GM21529 (cell line): ENCODE data around the gene ACTG1.
"Not testable (repeated sequence)": the region's sequence is repeated elsewhere in the genome, so short reads cannot be mapped to it uniquely, and the experiment has no call there.

Source experiments
- ATAC-seq: cut with Tn5 transposase; IDR thresholded peaks from one replicate; pipeline ENCODE4 v1.9.1; 2021; ENCODE audit not compliant: unreplicated experiment

Gene ACTG1

DNA sequence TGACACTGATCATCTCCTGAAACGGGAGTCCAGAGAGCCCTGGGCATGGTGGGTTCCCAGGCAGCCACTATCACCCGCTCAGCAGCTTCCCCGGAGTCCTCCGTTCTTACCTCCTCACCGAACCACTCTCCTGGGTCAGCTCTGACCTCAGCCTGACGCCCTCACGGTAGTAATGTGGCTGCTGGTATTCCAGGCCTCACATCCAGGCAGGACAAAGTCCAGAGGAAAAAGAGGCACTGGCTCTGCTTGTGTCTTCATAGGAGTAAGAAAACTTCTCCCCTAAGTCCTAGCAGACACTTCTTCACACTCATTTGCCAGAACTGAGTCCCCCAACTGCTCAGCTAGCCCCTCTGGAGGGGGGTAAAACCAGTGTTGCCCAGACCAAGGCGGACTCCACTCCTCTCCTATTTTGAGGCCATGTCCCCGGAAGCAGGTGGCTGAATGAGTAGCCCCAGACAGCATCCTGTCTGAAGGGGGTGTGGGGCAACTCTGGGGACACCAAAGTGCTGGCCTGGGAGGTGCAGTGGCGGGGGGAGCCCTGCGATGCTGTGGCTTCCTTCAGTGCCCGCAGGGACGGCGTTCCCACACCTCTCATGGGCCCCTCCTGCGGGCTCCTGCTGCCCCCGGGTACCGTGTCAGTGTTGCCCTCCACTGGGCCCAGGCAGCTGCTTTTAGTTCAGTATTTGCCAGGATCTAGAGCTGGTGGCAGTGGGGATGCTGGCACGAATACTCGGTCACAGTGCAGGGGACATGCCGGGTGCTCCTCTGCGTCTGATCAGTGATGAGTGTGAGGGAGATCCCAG is 20.9 kb upstream of the ACTG1 start:
- ATAC-seq: no peak

GRCh38 chr17:81532490-81533287 is 20.1 kb upstream of the ACTG1 start:
- ATAC-seq: no peak

GRCh38 chr17:81531998-81532404 is 19.4 kb upstream of the ACTG1 start:
- not testable (repeated sequence) for ATAC-seq

- ATAC-seq: not testable (repeated sequence)
Measured at GRCh38 chr17:81531013-81531412, 18.4 kb upstream of the ACTG1 start.

DNA sequence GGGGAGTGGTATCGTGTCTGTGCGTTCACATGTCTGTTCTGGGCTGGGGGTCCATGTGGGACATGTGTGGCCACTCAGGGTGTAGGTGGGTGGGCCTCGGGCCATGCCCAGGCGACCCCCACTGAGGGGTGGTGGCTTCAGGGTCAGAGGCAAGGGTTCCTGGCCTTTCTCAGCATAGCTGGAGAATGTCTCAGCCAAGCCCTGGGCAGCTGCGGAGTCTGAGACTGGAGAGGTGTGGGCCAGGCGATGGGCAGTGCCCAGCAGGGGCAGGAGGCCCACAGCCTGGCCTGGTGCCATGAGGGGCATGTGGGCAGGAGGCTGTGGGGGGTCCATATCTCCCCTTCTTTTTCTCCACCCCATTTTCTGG is 16.8 kb upstream of the ACTG1 start:
- no peak for ATAC-seq

DNA sequence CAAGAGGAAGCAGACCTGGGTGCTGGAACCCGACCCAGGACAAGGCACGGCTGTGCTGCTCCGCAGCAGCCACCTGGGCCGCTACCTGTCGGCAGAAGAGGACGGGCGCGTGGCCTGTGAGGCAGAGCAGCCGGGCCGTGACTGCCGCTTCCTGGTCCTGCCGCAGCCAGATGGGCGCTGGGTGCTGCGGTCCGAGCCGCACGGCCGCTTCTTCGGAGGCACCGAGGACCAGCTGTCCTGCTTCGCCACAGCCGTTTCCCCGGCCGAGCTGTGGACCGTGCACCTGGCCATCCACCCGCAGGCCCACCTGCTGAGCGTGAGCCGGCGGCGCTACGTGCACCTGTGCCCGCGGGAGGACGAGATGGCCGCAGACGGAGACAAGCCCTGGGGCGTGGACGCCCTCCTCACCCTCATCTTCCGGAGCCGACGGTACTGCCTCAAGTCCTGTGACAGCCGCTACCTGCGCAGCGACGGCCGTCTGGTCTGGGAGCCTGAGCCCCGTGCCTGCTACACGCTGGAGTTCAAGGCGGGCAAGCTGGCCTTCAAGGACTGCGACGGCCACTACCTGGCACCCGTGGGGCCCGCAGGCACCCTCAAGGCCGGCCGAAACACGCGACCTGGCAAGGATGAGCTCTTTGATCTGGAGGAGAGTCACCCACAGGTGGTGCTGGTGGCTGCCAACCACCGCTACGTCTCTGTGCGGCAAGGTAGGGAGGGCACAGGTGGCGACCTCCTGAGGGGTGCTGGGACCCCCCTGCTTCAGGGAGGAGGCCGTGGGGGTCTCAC is 16.2 kb upstream of the ACTG1 start:
- ATAC-seq: no peak

DNA sequence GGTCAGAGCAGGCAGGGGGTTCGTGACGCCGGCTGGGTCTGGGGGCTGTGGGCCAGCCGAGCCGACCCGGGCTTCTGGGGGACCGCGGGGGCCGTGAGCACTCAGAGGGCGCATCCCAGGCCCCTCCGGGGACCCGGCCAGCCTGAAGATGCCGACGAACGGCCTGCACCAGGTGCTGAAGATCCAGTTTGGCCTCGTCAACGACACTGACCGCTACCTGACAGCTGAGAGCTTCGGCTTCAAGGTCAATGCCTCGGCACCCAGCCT is 15.7 kb upstream of the ACTG1 start:
- ATAC-seq: no peak

- ATAC-seq: no peak
Measured at GRCh38 chr17:81527591-81528383, 15.2 kb upstream of the ACTG1 start, which contains the start of gene FSCN2. Gene FSCN2 (plus strand): TSS chr17:81528377. CDS start chr17:81528532, 155 bp downstream.

DNA sequence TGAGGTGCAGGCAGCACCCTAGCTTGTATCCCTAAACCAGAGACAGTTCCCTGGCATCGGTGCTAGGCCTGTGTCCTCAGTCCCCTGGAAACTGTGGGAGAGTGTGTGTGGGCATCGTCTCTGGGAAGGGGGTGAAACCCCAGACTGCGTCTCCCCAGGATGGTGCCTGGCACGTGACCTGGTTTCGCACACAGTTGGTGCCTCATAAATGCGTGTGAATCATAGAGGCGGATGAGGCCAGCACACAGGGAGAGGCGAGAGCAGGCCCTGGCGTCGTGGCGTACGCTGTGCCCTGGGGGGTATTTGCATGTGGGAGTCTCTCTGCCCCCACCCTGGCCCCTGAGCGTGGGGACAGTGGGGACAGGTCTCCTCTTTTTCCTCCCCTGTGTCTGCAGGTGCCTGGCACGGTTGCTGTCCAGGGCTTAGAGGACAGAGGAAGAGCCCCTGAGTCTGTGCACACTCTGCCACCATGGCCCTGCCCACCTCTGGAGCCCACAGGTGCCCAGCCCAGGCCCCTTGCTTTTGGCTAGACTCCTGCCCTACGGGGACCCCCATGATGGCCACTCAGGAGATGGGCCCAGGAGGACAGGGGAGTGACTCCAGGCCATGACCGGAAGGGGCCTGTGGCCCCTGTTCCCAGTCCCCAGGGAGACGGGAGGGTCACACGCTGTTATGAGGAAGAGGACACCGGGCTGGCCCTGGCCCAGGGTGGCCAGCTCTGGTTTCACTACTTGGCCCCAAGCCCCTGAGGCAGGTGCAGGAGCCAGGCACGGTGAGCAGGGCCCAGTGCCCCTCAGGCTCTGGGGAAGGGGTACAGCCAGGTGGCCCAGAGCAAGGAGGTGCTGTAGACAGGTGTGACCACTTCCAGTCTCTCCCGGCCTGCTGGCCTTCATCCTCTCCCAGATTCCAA is 14.3 kb upstream of the ACTG1 start:
- ATAC-seq: no peak

DNA sequence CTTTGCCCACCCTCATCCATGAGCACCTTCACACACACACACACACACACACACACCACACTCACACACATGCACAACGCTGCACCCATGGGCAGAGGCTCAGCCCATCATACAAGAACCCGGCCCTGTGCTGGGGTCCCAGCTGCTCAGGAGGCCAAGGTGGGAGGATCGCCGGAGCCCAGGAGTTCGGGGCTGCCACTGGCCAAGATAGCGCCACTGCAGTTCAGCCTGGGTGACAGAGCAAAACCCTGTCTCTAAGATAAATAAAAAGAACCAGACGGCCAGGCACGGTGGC is 12.2 kb upstream of the ACTG1 start:
- ATAC-seq: no peak

- no peak for ATAC-seq
Measured at GRCh38 chr17:81524039-81524864, 11.7 kb upstream of the ACTG1 start.

DNA sequence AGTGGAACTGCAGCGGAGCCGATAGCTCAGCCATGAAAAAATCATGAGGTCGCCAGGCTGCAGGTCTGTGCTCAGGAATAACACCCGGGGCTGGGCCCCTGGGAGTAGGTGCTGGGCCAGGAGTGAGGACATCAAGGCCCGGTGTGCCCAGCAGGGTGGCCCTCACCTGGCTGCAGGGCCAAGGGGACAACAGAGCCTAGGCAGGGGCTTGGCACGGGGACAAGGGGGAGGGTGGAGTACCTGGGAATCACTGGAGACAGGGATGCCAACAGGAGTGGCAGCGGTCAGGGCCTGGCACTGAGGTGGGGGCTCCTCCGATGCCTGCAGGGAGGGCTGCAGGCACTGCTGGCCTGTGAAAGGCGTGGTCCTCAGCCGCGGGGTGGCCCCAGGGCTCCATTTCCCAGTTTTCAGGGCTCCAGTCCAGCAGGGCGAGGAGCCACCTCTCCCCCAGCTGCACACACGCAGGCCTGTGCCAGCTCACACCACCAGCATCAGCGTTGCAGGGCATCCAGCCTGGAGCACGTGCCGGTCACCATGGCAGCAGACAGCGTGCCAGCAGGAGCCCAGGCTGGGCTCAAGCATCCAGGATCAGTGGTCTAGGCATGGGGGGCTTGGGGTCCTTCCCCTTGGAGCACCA is 10.9 kb upstream of the ACTG1 start:
- no peak for ATAC-seq

GRCh38 chr17:81522491-81523401 is 10.1 kb upstream of the ACTG1 start:
- no peak for ATAC-seq

DNA sequence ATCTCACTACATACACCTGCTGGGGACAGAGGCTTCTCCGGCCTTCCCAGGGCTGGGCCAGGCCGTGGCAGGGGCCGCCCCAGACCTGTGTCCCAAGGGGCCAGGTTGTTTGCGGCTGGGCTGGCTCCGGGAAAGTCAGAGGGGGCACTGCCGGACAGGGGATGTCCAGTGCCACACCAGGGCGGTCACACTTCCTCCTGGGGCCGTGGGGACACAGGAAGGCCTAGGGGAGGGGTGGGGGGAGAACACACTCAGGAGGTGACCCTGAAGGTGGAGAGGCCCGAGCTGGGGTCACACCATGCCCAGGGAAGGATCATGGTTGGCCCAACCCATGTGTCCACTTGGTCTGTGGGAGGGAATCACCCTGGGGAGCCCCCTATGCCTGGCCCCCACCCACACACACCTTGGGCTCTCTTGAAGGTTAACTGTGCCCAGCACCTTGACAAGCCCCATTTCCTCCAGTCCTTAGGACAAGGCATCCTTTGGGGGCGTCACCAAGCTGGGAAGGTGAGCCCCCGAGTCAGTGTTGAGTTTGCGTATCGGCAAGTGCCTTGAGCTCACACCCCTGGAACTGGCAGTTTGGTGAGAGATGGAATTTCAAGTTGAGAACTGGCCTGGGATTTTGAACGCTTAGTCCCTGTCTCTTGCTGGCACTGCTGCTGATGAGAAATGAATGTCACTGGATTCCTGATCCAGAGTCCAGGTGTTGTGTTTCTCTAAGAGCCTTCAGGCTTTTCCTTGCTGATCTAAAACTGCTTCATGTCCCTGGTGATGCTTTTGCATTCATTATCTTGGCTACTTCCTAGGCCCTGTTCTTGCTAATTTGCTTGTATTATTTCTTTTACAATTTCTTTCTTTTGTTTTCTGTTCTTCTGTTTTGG is 7.7 kb upstream of the ACTG1 start:
- ATAC-seq: no peak

GRCh38 chr17:81519284-81520020 is 6.9 kb upstream of the ACTG1 start:
- ATAC-seq: peak; percentile 21

DNA sequence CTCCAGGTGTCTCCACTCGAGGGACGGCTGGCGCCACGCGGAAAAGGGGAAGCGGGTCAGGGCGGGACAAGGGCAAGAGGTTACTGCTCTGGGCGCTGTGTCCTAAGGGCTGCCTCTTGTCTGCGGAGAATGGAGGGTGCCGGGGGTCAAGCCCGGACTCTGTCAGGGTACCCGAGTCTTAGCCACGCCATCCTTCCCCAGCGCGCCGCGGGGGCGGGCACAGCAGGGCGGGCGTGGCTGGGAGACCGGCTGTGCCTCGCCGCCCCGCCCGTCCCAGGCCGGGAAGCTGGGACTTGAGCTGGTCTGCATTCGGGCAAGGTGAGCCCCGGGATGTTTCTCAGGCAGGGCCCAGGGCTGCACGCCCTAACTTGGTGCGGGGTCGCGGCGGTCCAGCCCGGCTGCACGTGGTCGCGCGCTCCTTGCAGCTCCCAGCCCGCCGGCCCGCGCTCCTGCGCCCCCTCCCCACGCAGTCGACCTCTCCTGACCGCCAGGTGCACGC is 6.2 kb upstream of the ACTG1 start:
- ATAC-seq: peak; percentile 19
